DOHH2 (cell line): ENCODE measurements around the gene FTO.

Experiments used
- CTCF ChIP-seq: fragments of 200-600 bp; sonication (generic); IDR thresholded peaks from one replicate; pipeline ENCODE4 v1.5.1; 2014; ENCODE audit warnings: antibody characterized with exemption, mild to moderate bottlenecking, low read depth, low read length; ENCODE audit not compliant: poor library complexity, severe bottlenecking
- EZH2phosphoT487 ChIP-seq: fragments of 200-600 bp; sonication (generic); IDR thresholded peaks from 2 replicates; pipeline ENCODE4 v1.6.1; 2017; ENCODE audit warnings: borderline replicate concordance, mild to moderate bottlenecking, antibody characterized with exemption, low read length, moderate library complexity, mixed read lengths

GRCh38 chr16:53803998-53804397 lies 100.0 kb downstream of the FTO start:
- TF ChIP-seq CTCF, result no peak
- TF ChIP-seq EZH2phosphoT487, result no peak
